Parathyroid adenoma (tissue), 2 donors: ENCODE data around the gene ETHE1.

ENCODE experiments used
- H2AFZ ChIP-seq: fragments of 300-600 bp; sonication (generic); one replicate; pipeline ENCODE4 v1.7.0; 2017; ENCODE audit warnings: antibody characterized with exemption, mild to moderate bottlenecking
- H3K27ac ChIP-seq: fragments of 300-600 bp; sonication (generic); one replicate; pipeline ENCODE4 v1.7.0; 2017
- H3K27me3 ChIP-seq: fragments of 300-600 bp; sonication (generic); one replicate; pipeline ENCODE4 v1.7.0; 2017; ENCODE audit warnings: low read length; ENCODE audit not compliant: control insufficient read depth, insufficient read depth
- H3K36me3 ChIP-seq: fragments of 300-600 bp; sonication (generic); one replicate; pipeline ENCODE4 v1.7.0; 2017; ENCODE audit warnings: low read length; ENCODE audit not compliant: control insufficient read depth, insufficient read depth
- H3K4me1 ChIP-seq: fragments of 300-600 bp; sonication (generic); one replicate; pipeline ENCODE4 v1.7.0; 2017; ENCODE audit warnings: control low read depth
- H3K4me2 ChIP-seq: fragments of 300-600 bp; sonication (generic); one replicate; pipeline ENCODE4 v1.7.0; 2017; ENCODE audit warnings: low read length
- H3K4me3 ChIP-seq: fragments of 300-600 bp; sonication (generic); one replicate; pipeline ENCODE4 v1.7.0; 2017; ENCODE audit warnings: low read depth, low read length
- H3K79me2 ChIP-seq: fragments of 300-600 bp; sonication (generic); one replicate; pipeline ENCODE4 v1.7.0; 2017; ENCODE audit warnings: control low read depth
- H3K9ac ChIP-seq: fragments of 300-600 bp; sonication (generic); one replicate; pipeline ENCODE4 v1.7.0; 2017; ENCODE audit warnings: mild to moderate bottlenecking
- H3K9me3 ChIP-seq: fragments of 300-600 bp; sonication (generic); one replicate; pipeline ENCODE4 v1.7.0; 2017; ENCODE audit warnings: low read length; ENCODE audit not compliant: control insufficient read depth
- CTCF ChIP-seq: fragments of 300-600 bp; sonication (generic); IDR thresholded peaks from one replicate; pipeline ENCODE4 v1.7.0; 2017; ENCODE audit warnings: antibody characterized with exemption, mild to moderate bottlenecking
- donor health status: primary hyperparathyroidism.

The ETHE1 gene

GRCh38 chr19:43572171-43572588, 45.2 kb upstream of the ETHE1 start:
- Histone ChIP-seq H3K27me3 (no peaks in the 10 kb centered on the region), H3K4me2 (no peak overlapping the region), H3K9ac (no peak overlapping the region), H3K36me3 (no peaks in the 10 kb centered on the region), H2AFZ (no peak overlapping the region), H3K79me2 (peaks cover 29% of the 10 kb centered on the region), H3K9me3 (no peaks in the 10 kb centered on the region), H3K27ac (no peak overlapping the region), H3K4me3 (no peak overlapping the region), H3K4me1 (no peaks in the 10 kb centered on the region)
- TF ChIP-seq CTCF: no peak

GRCh38 chr19:43570174-43570791, 43.3 kb upstream of the ETHE1 start:
- Histone ChIP-seq H2AFZ (no peak overlapping the region), H3K4me1 (no peaks in the 10 kb centered on the region), H3K27me3 (no peaks in the 10 kb centered on the region), H3K9me3 (no peaks in the 10 kb centered on the region), H3K79me2 (peaks cover 41% of the 10 kb centered on the region), H3K36me3 (no peaks in the 10 kb centered on the region), H3K27ac (no peak overlapping the region), H3K9ac (no peak overlapping the region), H3K4me2 (no peak overlapping the region), H3K4me3 (no peak overlapping the region)
- no peak for TF ChIP-seq CTCF

DNA sequence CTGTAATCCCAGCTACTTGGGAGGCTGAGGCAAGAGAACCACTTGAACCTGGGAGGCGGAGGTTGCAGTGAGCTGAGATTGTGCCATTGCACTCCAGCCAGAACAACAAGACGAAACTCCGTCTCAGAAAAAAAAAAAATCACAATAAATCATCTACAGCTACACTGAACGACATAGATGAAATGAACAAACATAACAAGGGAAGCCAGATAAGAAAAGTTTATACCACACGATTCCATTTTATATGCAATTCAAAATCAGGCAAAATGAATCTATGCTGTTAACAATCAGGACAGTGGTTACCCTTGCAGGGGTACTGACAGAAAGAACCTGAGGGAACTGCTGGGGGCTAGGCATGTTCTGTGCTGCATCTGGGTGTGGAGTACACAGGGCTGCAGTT, 42.7 kb upstream of the ETHE1 start:
- H3K36me3 ChIP-seq: no peaks in the 10 kb centered on the region
- H3K4me2 ChIP-seq: no peak overlapping the region
- H3K4me3 ChIP-seq: no peak overlapping the region
- no peak overlapping the region for H2AFZ ChIP-seq
- no peaks in the 10 kb centered on the region for H3K9me3 ChIP-seq
- H3K27me3 ChIP-seq: no peaks in the 10 kb centered on the region
- H3K79me2 ChIP-seq: peaks cover 48% of the 10 kb centered on the region
- no peak for TF ChIP-seq CTCF
- H3K9ac ChIP-seq: no peak overlapping the region
- H3K27ac ChIP-seq: no peak overlapping the region
- H3K4me1 ChIP-seq: no peaks in the 10 kb centered on the region

GRCh38 chr19:43564800-43565199, 37.8 kb upstream of the ETHE1 start:
- no peak for TF ChIP-seq CTCF
- H3K36me3 ChIP-seq: no peaks in the 10 kb centered on the region
- H3K9ac ChIP-seq: no peak overlapping the region
- H3K9me3 ChIP-seq: no peaks in the 10 kb centered on the region
- no peak overlapping the region for H3K27ac ChIP-seq
- H3K4me3 ChIP-seq: no peak overlapping the region
- no peak overlapping the region for H3K4me2 ChIP-seq
- H3K4me1 ChIP-seq: no peaks in the 10 kb centered on the region
- H2AFZ ChIP-seq: no peak overlapping the region
- H3K27me3 ChIP-seq: no peaks in the 10 kb centered on the region
- H3K79me2 ChIP-seq: peaks cover 49% of the 10 kb centered on the region

DNA sequence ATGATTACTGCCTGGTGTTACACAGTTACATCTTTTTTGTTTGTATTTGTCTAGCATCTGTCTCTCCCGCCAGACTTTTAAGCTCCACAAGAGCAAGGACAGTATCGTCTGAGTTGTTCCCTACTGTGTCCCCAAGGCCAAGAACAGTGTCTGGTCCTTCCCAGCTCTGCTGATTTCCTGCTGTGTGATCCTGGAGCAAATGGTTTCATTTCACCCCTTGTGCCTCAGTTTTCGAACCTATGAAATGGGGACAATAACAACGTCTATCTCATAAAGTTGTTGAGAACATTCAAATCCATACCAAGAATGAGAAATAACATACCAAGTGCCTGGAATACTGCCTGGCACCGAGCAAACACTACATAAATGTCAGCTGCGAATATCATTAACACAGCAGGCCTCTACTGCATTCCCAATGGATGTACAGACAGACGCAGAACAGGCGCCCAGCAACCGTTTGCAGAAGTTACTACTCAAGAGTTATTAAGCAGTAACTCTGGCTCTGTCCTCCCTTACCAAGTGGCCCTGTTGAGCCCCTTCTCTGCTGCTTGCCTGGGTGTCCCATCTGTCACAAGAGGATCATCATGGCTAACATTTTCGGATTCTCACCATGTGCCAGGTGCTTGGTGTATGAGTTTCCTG, 36.9 kb upstream of the ETHE1 start:
- H3K4me3 ChIP-seq: no peak overlapping the region
- no peaks in the 10 kb centered on the region for H3K27me3 ChIP-seq
- peaks cover 44% of the 10 kb centered on the region for H3K79me2 ChIP-seq
- H2AFZ ChIP-seq: no peak overlapping the region
- H3K4me2 ChIP-seq: no peak overlapping the region
- H3K4me1 ChIP-seq: no peaks in the 10 kb centered on the region
- TF ChIP-seq CTCF: no peak
- H3K36me3 ChIP-seq: no peaks in the 10 kb centered on the region
- no peak overlapping the region for H3K9ac ChIP-seq
- no peaks in the 10 kb centered on the region for H3K9me3 ChIP-seq
- no peak overlapping the region for H3K27ac ChIP-seq
